Immature natural killer cell (primary cell): Measurements from ENCODE around the gene DTX4. TPM values are rescaled to one million over a fixed set of nuclear protein-coding genes. Genes with fewer than 3 reads are reported as not detected.

Experiments used
- DNase-seq, 3 donors: peaks; one replicate each; pipeline ENCODE4 v3.0.0; 2022; ENCODE audit warnings: mixed read lengths in 1 of 3
- H3K27ac Mint-ChIP-seq, 6 donors: one replicate each; pipeline ENCODE4 v1.8.0; 2020; ENCODE audit warnings: mixed read lengths in 6 of 6, mild to moderate bottlenecking in 5 of 6, inconsistent platforms in 4 of 6, moderate library complexity in 3 of 6
- H3K27me3 Mint-ChIP-seq, 3 donors: one replicate each; pipeline ENCODE4 v1.8.0; 2020 to 2021; ENCODE audit warnings: low read depth in 3 of 3, mild to moderate bottlenecking in 3 of 3, mixed read lengths in 3 of 3, moderate library complexity in 3 of 3, inconsistent platforms in 1 of 3
- H3K36me3 Mint-ChIP-seq, 3 donors: one replicate each; pipeline ENCODE4 v1.8.0; 2020; ENCODE audit warnings: mixed read lengths in 3 of 3, inconsistent platforms in 2 of 3, mild to moderate bottlenecking in 2 of 3
- H3K4me1 Mint-ChIP-seq, 2 donors: one replicate each; pipeline ENCODE4 v1.8.0; 2020; ENCODE audit warnings: inconsistent platforms in 2 of 2, mild to moderate bottlenecking in 2 of 2, mixed read lengths in 2 of 2, moderate library complexity in 1 of 2
- H3K4me3 Mint-ChIP-seq, 5 donors: one replicate each; pipeline ENCODE4 v1.8.0; 2020; ENCODE audit warnings: mild to moderate bottlenecking in 5 of 5, mixed read lengths in 5 of 5, inconsistent platforms in 3 of 5, moderate library complexity in 3 of 5
- H3K9me3 Mint-ChIP-seq, 6 donors: one replicate each; pipeline ENCODE4 v1.8.0; 2020; ENCODE audit warnings: mild to moderate bottlenecking in 6 of 6, mixed read lengths in 6 of 6, inconsistent platforms in 4 of 6, moderate library complexity in 3 of 6
- polyA plus RNA-seq, 3 donors: library from polyadenylated mRNA; unstranded; fragments of 300-500 nt; fragmentation: Illumina TruSeq; gene quantifications; one replicate each; pipeline ENCODE4 v1.2.3, GENCODE V29; 2021

Gene DTX4
- polyA plus RNA-seq, 3 donors from 2014 or later, result 0.16 to 1.2 (median 0.22) TPM

GRCh38 chr11:59151761-59152160 lies 20.2 kb upstream of the DTX4 start:
- peak overlapping the region in 3 of 6 donors; percentile 11 to 55 (median 30) for H3K27ac Mint-ChIP-seq
- H3K36me3 Mint-ChIP-seq, result peaks cover 10 to 29% (median 20%) of the 10 kb centered on the region in 3 donors
- no peaks in the 10 kb centered on the region for H3K9me3 Mint-ChIP-seq
- H3K4me3 Mint-ChIP-seq, result no peak overlapping the region
- no peak for DNase-seq
- H3K4me1 Mint-ChIP-seq, result peaks cover 9 to 24% of the 10 kb centered on the region in 2 donors
- no peaks in the 10 kb centered on the region for H3K27me3 Mint-ChIP-seq

- Mint-ChIP-seq H3K36me3 (peaks cover 9 to 29% (median 20%) of the 10 kb centered on the region in 3 donors), H3K27ac (peak overlapping the region in 3 of 6 donors; percentile 11 to 55 (median 30)), H3K9me3 (no peaks in the 10 kb centered on the region), H3K4me3 (no peak overlapping the region), H3K27me3 (no peaks in the 10 kb centered on the region), H3K4me1 (peaks cover 9 to 22% of the 10 kb centered on the region in 2 donors)
- DNase-seq, result no peak
Observed at GRCh38 chr11:59152312-59152951, 19.5 kb upstream of the DTX4 start.

- no peak overlapping the region for H3K27ac Mint-ChIP-seq
- H3K4me1 Mint-ChIP-seq, result peaks cover 9 to 11% of the 10 kb centered on the region in 2 donors
- H3K9me3 Mint-ChIP-seq, result no peaks in the 10 kb centered on the region
- H3K36me3 Mint-ChIP-seq, result peaks cover 5 to 22% (median 12%) of the 10 kb centered on the region in 3 donors
- no peak for DNase-seq
- no peak overlapping the region for H3K4me3 Mint-ChIP-seq
- H3K27me3 Mint-ChIP-seq, result no peaks in the 10 kb centered on the region
Observed at GRCh38 chr11:59154610-59155009, 17.3 kb upstream of the DTX4 start.

- Mint-ChIP-seq H3K4me3 (no peak overlapping the region), H3K27ac (no peak overlapping the region)
Observed at GRCh38 chr11:59157433-59157832, 14.5 kb upstream of the DTX4 start.

GRCh38 chr11:59158206-59159068 lies 13.5 kb upstream of the DTX4 start:
- Mint-ChIP-seq H3K4me3 (no peak overlapping the region), H3K27ac (no peak overlapping the region), H3K4me1 (peaks cover 2 to 4% of the 10 kb centered on the region in 2 donors), H3K36me3 (peaks cover 0 to 3% (median 0%) of the 10 kb centered on the region in 3 donors), H3K27me3 (peaks cover 0 to 7% (median 4%) of the 10 kb centered on the region in 3 donors), H3K9me3 (no peaks in the 10 kb centered on the region)
- peak; percentile 54 to 63 (median 58) for DNase-seq

More at GRCh38 chr11:59157433-59157832, 14.5 kb upstream of the DTX4 start:
- H3K9me3 Mint-ChIP-seq, result no peaks in the 10 kb centered on the region
- peaks cover 0 to 4% (median 4%) of the 10 kb centered on the region in 3 donors for H3K27me3 Mint-ChIP-seq
- H3K36me3 Mint-ChIP-seq, result peaks cover 0 to 7% (median 6%) of the 10 kb centered on the region in 3 donors
- H3K4me1 Mint-ChIP-seq, result peaks cover 4 to 9% of the 10 kb centered on the region in 2 donors
- no peak for DNase-seq

GRCh38 chr11:59164028-59164427 lies 7.9 kb upstream of the DTX4 start:
- Mint-ChIP-seq H3K27ac (no peak overlapping the region), H3K4me3 (no peak overlapping the region), H3K4me1 (no peaks in the 10 kb centered on the region), H3K27me3 (peaks cover 3 to 12% (median 4%) of the 10 kb centered on the region in 3 donors), H3K9me3 (no peaks in the 10 kb centered on the region), H3K36me3 (no peaks in the 10 kb centered on the region)
- DNase-seq, result no peak

GRCh38 chr11:59172345-59173079 lies 580 bp downstream of the DTX4 start:
- Mint-ChIP-seq H3K4me1 (peaks cover 6 to 8% of the 10 kb centered on the region in 2 donors), H3K4me3 (peak overlapping the region; percentile 84 to 92 (median 90)), H3K36me3 (no peaks in the 10 kb centered on the region), H3K27me3 (peaks cover 3 to 8% (median 6%) of the 10 kb centered on the region in 3 donors), H3K27ac (peak overlapping the region in 4 of 6 donors; percentile 25 to 67 (median 48)), H3K9me3 (no peaks in the 10 kb centered on the region)
- DNase-seq, result no peak

GRCh38 chr11:59173080-59173963 lies 1.4 kb downstream of the DTX4 start:
- peak overlapping the region; percentile 84 to 92 (median 90) for H3K4me3 Mint-ChIP-seq
- H3K9me3 Mint-ChIP-seq, result no peaks in the 10 kb centered on the region
- H3K36me3 Mint-ChIP-seq, result no peaks in the 10 kb centered on the region
- peak overlapping the region in 4 of 6 donors; percentile 25 to 67 (median 48) for H3K27ac Mint-ChIP-seq
- H3K4me1 Mint-ChIP-seq, result peaks cover 6 to 8% of the 10 kb centered on the region in 2 donors
- peaks cover 6 to 8% (median 7%) of the 10 kb centered on the region in 3 donors for H3K27me3 Mint-ChIP-seq
- peak in 1 of 3 donors; percentile 19 for DNase-seq

GRCh38 chr11:59173964-59174663 lies 2.2 kb downstream of the DTX4 start:
- DNase-seq, result no peak
- H3K27ac Mint-ChIP-seq, result no peak overlapping the region

GRCh38 chr11:59174664-59175033 lies 2.7 kb downstream of the DTX4 start:
- Mint-ChIP-seq H3K4me1 (peaks cover 6 to 8% of the 10 kb centered on the region in 2 donors), H3K27ac (no peak overlapping the region), H3K4me3 (peak overlapping the region in 1 of 5 donors; percentile 12), H3K9me3 (no peaks in the 10 kb centered on the region), H3K36me3 (no peaks in the 10 kb centered on the region), H3K27me3 (peaks cover 8 to 9% (median 8%) of the 10 kb centered on the region in 3 donors)
- DNase-seq, result no peak

More at GRCh38 chr11:59173964-59174663, 2.2 kb downstream of the DTX4 start:
- Mint-ChIP-seq H3K27me3 (peaks cover 6 to 9% (median 8%) of the 10 kb centered on the region in 3 donors), H3K36me3 (no peaks in the 10 kb centered on the region), H3K4me1 (peaks cover 6 to 8% of the 10 kb centered on the region in 2 donors), H3K4me3 (peak overlapping the region in 1 of 5 donors; percentile 31), H3K9me3 (no peaks in the 10 kb centered on the region)

GRCh38 chr11:59175091-59175501 lies 3.2 kb downstream of the DTX4 start:
- no peak overlapping the region for H3K4me3 Mint-ChIP-seq
- peaks cover 6 to 8% of the 10 kb centered on the region in 2 donors for H3K4me1 Mint-ChIP-seq
- no peaks in the 10 kb centered on the region for H3K9me3 Mint-ChIP-seq

GRCh38 chr11:59176330-59176729 lies 4.4 kb downstream of the DTX4 start:
- H3K4me3 Mint-ChIP-seq, result no peak overlapping the region
- no peaks in the 10 kb centered on the region for H3K9me3 Mint-ChIP-seq
- DNase-seq, result no peak
- no peaks in the 10 kb centered on the region for H3K36me3 Mint-ChIP-seq
- no peak overlapping the region for H3K27ac Mint-ChIP-seq
- H3K4me1 Mint-ChIP-seq, result peaks cover 6 to 8% of the 10 kb centered on the region in 2 donors
- H3K27me3 Mint-ChIP-seq, result peaks cover 8 to 11% (median 9%) of the 10 kb centered on the region in 3 donors

More at GRCh38 chr11:59175091-59175501, 3.2 kb downstream of the DTX4 start:
- H3K27me3 Mint-ChIP-seq, result peaks cover 8 to 11% (median 9%) of the 10 kb centered on the region in 3 donors
- DNase-seq, result no peak
- no peak overlapping the region for H3K27ac Mint-ChIP-seq
- H3K36me3 Mint-ChIP-seq, result no peaks in the 10 kb centered on the region
